ENCODE data around the gene UCK1. TPM values are rescaled to one million over a fixed set of nuclear protein-coding genes. Genes with fewer than 3 reads are reported as not detected.

Gene UCK1
- total and polyA plus RNA-seq, 2 experiments from 2014 or later = 48.8 to 57.1 TPM

DNA sequence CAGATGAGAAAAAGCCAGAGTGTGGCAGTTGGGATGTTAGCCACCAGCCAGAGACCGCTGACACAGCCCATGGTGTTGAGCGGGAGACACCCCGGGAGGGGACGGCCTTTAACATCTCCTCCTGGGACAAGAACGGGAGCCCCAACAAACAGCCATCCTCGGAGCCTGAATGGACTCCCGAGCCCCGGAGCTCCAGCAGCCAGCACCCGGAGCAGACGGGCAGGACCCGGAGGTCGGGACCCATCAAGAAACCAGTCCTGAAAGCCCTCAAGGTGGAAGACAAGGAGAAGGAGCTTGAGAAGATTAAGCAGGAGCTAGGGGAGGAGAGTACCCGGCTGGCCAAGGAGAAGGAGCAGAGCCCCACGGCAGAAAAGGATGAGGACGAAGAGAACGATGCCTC is 56.4 kb downstream of the UCK1 start:
- Histone ChIP-seq H3K9me3 (ENCODE audit: low read depth) (no peaks in the 10 kb centered on the region), H3K4me1 (ENCODE audit: low read depth) (no peaks in the 10 kb centered on the region), H3K27ac (peak overlapping the region; percentile 36), H3K4me3 (no peak overlapping the region), H3K36me3 (peaks cover 91% of the 10 kb centered on the region), H3K27me3 (no peaks in the 10 kb centered on the region)
- TF ChIP-seq, protein P1, sequence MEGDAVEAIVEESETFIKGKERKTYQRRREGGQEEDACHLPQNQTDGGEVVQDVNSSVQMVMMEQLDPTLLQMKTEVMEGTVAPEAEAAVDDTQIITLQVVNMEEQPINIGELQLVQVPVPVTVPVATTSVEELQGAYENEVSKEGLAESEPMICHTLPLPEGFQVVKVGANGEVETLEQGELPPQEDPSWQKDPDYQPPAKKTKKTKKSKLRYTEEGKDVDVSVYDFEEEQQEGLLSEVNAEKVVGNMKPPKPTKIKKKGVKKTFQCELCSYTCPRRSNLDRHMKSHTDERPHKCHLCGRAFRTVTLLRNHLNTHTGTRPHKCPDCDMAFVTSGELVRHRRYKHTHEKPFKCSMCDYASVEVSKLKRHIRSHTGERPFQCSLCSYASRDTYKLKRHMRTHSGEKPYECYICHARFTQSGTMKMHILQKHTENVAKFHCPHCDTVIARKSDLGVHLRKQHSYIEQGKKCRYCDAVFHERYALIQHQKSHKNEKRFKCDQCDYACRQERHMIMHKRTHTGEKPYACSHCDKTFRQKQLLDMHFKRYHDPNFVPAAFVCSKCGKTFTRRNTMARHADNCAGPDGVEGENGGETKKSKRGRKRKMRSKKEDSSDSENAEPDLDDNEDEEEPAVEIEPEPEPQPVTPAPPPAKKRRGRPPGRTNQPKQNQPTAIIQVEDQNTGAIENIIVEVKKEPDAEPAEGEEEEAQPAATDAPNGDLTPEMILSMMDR (IDR thresholded peaks at IDR 0.05; ENCODE audit: low read depth, low read length) = no peak
- DNase-seq (ENCODE audit: low read depth in 1 of 2, low spot score in 1 of 2) = no peak

DNA sequence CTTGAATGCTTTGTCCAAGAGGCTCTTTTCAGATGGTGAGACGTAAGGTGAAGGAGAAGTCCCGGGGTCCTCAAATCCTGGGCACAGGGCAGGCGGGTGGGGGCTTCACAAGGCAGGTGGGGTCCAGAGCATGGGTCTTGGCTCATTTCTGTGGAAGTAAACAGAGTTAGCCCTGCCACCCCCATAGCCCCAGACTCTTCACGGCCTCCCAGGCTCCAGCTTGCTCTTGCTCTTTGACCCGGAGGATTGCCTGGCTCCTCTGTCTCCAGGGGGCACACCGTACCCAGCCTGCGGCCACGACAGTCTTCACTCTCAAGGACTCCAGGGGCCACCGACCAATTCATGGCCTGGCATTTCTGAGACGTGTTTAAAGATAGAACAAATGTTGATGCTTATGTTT is 57.2 kb downstream of the UCK1 start:
- H3K9me3 ChIP-seq (ENCODE audit: low read depth) = no peaks in the 10 kb centered on the region
- H3K36me3 ChIP-seq = peaks cover 89% of the 10 kb centered on the region
- TF ChIP-seq, protein P1 (IDR thresholded peaks at IDR 0.05; ENCODE audit: low read depth, low read length) = no peak
- no peaks in the 10 kb centered on the region for H3K4me1 ChIP-seq (ENCODE audit: low read depth)
- H3K27me3 ChIP-seq = no peaks in the 10 kb centered on the region
- H3K4me3 ChIP-seq = no peak overlapping the region
- DNase-seq (ENCODE audit: low read depth in 1 of 2, low spot score in 1 of 2) = no peak
- H3K27ac ChIP-seq = peak overlapping the region; percentile 34

Other genes with a start within 250 kb of the UCK1 start
- 50.3 and 52.5 TPM in 2 replicates for gene PLPP7, start 241.5 kb downstream of the UCK1 start, total RNA-seq
- 36.9 and 42.5 TPM in 2 replicates for gene PLPP7, start 241.5 kb downstream of the UCK1 start, polyA plus RNA-seq
- gene PRRC2B, start 137.2 kb downstream of the UCK1 start, total RNA-seq = 166 and 259 TPM in 2 replicates
- 71.1 and 112 TPM in 2 replicates for gene PRRC2B, start 137.2 kb downstream of the UCK1 start, polyA plus RNA-seq
- gene POMT1, start 28.3 kb downstream of the UCK1 start, total RNA-seq = 41.9 and 55.0 TPM in 2 replicates
- 37.4 and 60.6 TPM in 2 replicates for gene POMT1, start 28.3 kb downstream of the UCK1 start, polyA plus RNA-seq
- gene PRRT1B, start 14.3 kb upstream of the UCK1 start, total RNA-seq = not detected in 2 replicates
- gene PRRT1B, start 14.3 kb upstream of the UCK1 start, polyA plus RNA-seq = not detected in 2 replicates
- 37.3 and 42.1 TPM in 2 replicates for gene RAPGEF1, start 208.8 kb upstream of the UCK1 start, total RNA-seq
- 49.5 and 51.1 TPM in 2 replicates for gene RAPGEF1, start 208.8 kb upstream of the UCK1 start, polyA plus RNA-seq